Stimulated activated naive CD8-positive, alpha-beta T cell treated with anti-CD3 and anti-CD28 coated beads, Interleukin-15, Interleukin-2, amounts not matched to agents 100 ng/mL and 50 ng/mL, for 24 hours (primary cell): ENCODE data around the gene DNAH10.
"Not testable (repeated sequence)": the region's sequence is repeated elsewhere in the genome, so short reads cannot be mapped to it uniquely, and the experiment has no call there.

ENCODE experiments used
- H3K27ac Mint-ChIP-seq: one replicate; pipeline ENCODE4 v1.8.0; 2021; ENCODE audit warnings: mild to moderate bottlenecking, mixed read lengths
- H3K27me3 Mint-ChIP-seq: one replicate; pipeline ENCODE4 v1.8.0; 2021; ENCODE audit warnings: mixed read lengths
- H3K36me3 Mint-ChIP-seq: one replicate; pipeline ENCODE4 v1.8.0; 2021; ENCODE audit warnings: low read depth, mixed read lengths
- H3K4me1 Mint-ChIP-seq: one replicate; pipeline ENCODE4 v1.8.0; 2021; ENCODE audit warnings: low read depth, mixed read lengths
- H3K4me3 Mint-ChIP-seq: one replicate; pipeline ENCODE4 v1.8.0; 2021; ENCODE audit warnings: mild to moderate bottlenecking, mixed read lengths
- H3K9me3 Mint-ChIP-seq: one replicate; pipeline ENCODE4 v1.8.0; 2021; ENCODE audit warnings: mixed read lengths

DNAH10 gene

GRCh38 chr12:123905319-123905925, 143.3 kb downstream of the DNAH10 start:
- H3K27ac Mint-ChIP-seq = no peak overlapping the region
- no peaks in the 10 kb centered on the region for H3K9me3 Mint-ChIP-seq
- H3K36me3 Mint-ChIP-seq = no peaks in the 10 kb centered on the region
- no peak overlapping the region for H3K4me3 Mint-ChIP-seq
- peaks cover 9% of the 10 kb centered on the region for H3K4me1 Mint-ChIP-seq
- no peaks in the 10 kb centered on the region for H3K27me3 Mint-ChIP-seq

GRCh38 chr12:123906711-123907420, 144.8 kb downstream of the DNAH10 start:
- H3K4me1 Mint-ChIP-seq = peaks cover 10% of the 10 kb centered on the region
- no peaks in the 10 kb centered on the region for H3K36me3 Mint-ChIP-seq
- no peaks in the 10 kb centered on the region for H3K9me3 Mint-ChIP-seq
- no peak overlapping the region for H3K4me3 Mint-ChIP-seq
- H3K27me3 Mint-ChIP-seq = no peaks in the 10 kb centered on the region
- no peak overlapping the region for H3K27ac Mint-ChIP-seq

- no peaks in the 10 kb centered on the region for H3K27me3 Mint-ChIP-seq
- peaks cover 10% of the 10 kb centered on the region for H3K4me1 Mint-ChIP-seq
- H3K36me3 Mint-ChIP-seq = no peaks in the 10 kb centered on the region
- H3K4me3 Mint-ChIP-seq = no peak overlapping the region
- no peak overlapping the region for H3K27ac Mint-ChIP-seq
- H3K9me3 Mint-ChIP-seq = no peaks in the 10 kb centered on the region
Measured at GRCh38 chr12:123907726-123908476, 145.8 kb downstream of the DNAH10 start.

GRCh38 chr12:123908884-123909725, 147.0 kb downstream of the DNAH10 start:
- Mint-ChIP-seq H3K4me1 (peaks cover 10% of the 10 kb centered on the region), H3K27me3 (no peaks in the 10 kb centered on the region), H3K4me3 (no peak overlapping the region), H3K9me3 (no peaks in the 10 kb centered on the region), H3K36me3 (no peaks in the 10 kb centered on the region), H3K27ac (no peak overlapping the region)

GRCh38 chr12:123910057-123910456, 148.0 kb downstream of the DNAH10 start:
- Mint-ChIP-seq H3K27me3 (no peaks in the 10 kb centered on the region), H3K4me3 (no peak overlapping the region), H3K36me3 (no peaks in the 10 kb centered on the region), H3K4me1 (peaks cover 10% of the 10 kb centered on the region), H3K27ac (no peak overlapping the region), H3K9me3 (no peaks in the 10 kb centered on the region)

GRCh38 chr12:123910761-123911193, 148.7 kb downstream of the DNAH10 start:
- no peaks in the 10 kb centered on the region for H3K27me3 Mint-ChIP-seq
- H3K4me3 Mint-ChIP-seq = no peak overlapping the region
- H3K27ac Mint-ChIP-seq = peak overlapping the region; percentile 22
- H3K4me1 Mint-ChIP-seq = peaks cover 6% of the 10 kb centered on the region
- H3K9me3 Mint-ChIP-seq = no peaks in the 10 kb centered on the region
- no peaks in the 10 kb centered on the region for H3K36me3 Mint-ChIP-seq

GRCh38 chr12:123911672-123912409, 149.7 kb downstream of the DNAH10 start:
- H3K4me1 Mint-ChIP-seq = peaks cover 14% of the 10 kb centered on the region
- not testable (repeated sequence) for H3K36me3 Mint-ChIP-seq, H3K4me3 Mint-ChIP-seq, H3K9me3 Mint-ChIP-seq, H3K27ac Mint-ChIP-seq, H3K27me3 Mint-ChIP-seq

GRCh38 chr12:123912415-123913380, 150.6 kb downstream of the DNAH10 start:
- H3K27ac Mint-ChIP-seq = no peak overlapping the region
- H3K27me3 Mint-ChIP-seq = no peaks in the 10 kb centered on the region
- no peaks in the 10 kb centered on the region for H3K36me3 Mint-ChIP-seq

GRCh38 chr12:123914726-123915333, 152.7 kb downstream of the DNAH10 start:
- Mint-ChIP-seq H3K27ac (no peak overlapping the region), H3K4me1 (peaks cover 18% of the 10 kb centered on the region), H3K27me3 (no peaks in the 10 kb centered on the region), H3K4me3 (no peak overlapping the region), H3K36me3 (no peaks in the 10 kb centered on the region), H3K9me3 (no peaks in the 10 kb centered on the region)

More at GRCh38 chr12:123912415-123913380, 150.6 kb downstream of the DNAH10 start:
- no peak overlapping the region for H3K4me3 Mint-ChIP-seq
- H3K9me3 Mint-ChIP-seq = no peaks in the 10 kb centered on the region
- peaks cover 18% of the 10 kb centered on the region for H3K4me1 Mint-ChIP-seq

GRCh38 chr12:123916729-123917128, 154.6 kb downstream of the DNAH10 start:
- Mint-ChIP-seq H3K9me3 (no peaks in the 10 kb centered on the region), H3K36me3 (no peaks in the 10 kb centered on the region), H3K27me3 (no peaks in the 10 kb centered on the region), H3K4me3 (no peak overlapping the region), H3K4me1 (peaks cover 12% of the 10 kb centered on the region), H3K27ac (no peak overlapping the region)

GRCh38 chr12:123917337-123917850, 155.3 kb downstream of the DNAH10 start:
- H3K36me3 Mint-ChIP-seq = no peaks in the 10 kb centered on the region
- peaks cover 12% of the 10 kb centered on the region for H3K4me1 Mint-ChIP-seq
- H3K27me3 Mint-ChIP-seq = no peaks in the 10 kb centered on the region
- H3K4me3 Mint-ChIP-seq = no peak overlapping the region
- no peaks in the 10 kb centered on the region for H3K9me3 Mint-ChIP-seq
- no peak overlapping the region for H3K27ac Mint-ChIP-seq

- Mint-ChIP-seq H3K9me3 (no peaks in the 10 kb centered on the region), H3K27me3 (no peaks in the 10 kb centered on the region), H3K27ac (no peak overlapping the region), H3K4me1 (peaks cover 12% of the 10 kb centered on the region), H3K4me3 (no peak overlapping the region), H3K36me3 (no peaks in the 10 kb centered on the region)
Measured at GRCh38 chr12:123919980-123920360, 157.9 kb downstream of the DNAH10 start.

GRCh38 chr12:123923038-123923437, 160.9 kb downstream of the DNAH10 start:
- no peak overlapping the region for H3K4me3 Mint-ChIP-seq
- H3K36me3 Mint-ChIP-seq = no peaks in the 10 kb centered on the region
- H3K27ac Mint-ChIP-seq = no peak overlapping the region
- no peaks in the 10 kb centered on the region for H3K9me3 Mint-ChIP-seq
- no peaks in the 10 kb centered on the region for H3K27me3 Mint-ChIP-seq
- H3K4me1 Mint-ChIP-seq = no peaks in the 10 kb centered on the region
